Lower leg skin (tissue), 3 donors: ENCODE measurements around the gene DNAJB9.

Experiments
- POLR2A ChIP-seq, 2 donors: fragments of 450-650 bp; IDR thresholded peaks; one replicate each; pipeline ENCODE4 v1.6.1; 2016 to 2017; ENCODE audit warnings: antibody characterized with exemption in 2 of 2, mild to moderate bottlenecking in 1 of 2, moderate library complexity in 1 of 2
- TF ChIP-seq, protein P1 (sequence below), 3 donors: fragments of 450-650 bp; IDR thresholded peaks; one replicate each; pipeline ENCODE4 v1.5.1; 2016; ENCODE audit warnings: antibody characterized with exemption in 3 of 3, mild to moderate bottlenecking in 3 of 3, moderate library complexity in 2 of 3

DNA sequence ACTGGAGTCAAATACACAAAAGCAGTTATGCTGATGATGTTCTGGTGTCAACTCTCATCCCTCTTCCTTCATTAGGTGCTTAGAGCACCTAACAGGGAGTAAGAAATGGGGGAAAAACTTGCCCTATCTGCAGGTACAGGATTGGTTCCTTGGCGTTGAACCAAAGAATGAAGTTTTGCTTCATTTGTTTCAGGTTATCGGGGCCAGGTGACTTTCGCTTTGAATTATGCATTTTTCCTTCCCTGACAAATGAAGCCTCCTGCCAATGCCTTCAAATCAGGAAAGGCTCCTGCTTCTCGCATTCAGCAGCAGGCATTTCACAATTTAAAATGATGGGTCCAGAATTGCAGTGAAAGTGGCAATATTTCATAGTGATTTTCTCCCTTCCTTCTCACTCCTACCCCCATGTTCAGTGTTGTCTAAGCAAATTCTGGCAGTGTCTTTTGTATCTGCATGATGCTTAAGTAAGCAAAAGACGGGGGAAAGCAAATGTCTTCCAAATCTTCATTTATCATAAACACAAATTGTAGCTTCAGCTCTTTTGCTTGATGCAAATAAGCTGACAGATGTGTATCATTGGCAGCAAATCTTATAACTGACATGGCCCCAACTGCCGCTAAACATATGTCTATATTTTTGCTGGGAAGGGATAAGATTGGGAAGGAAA, 29.4 kb downstream of the DNAJB9 start:
- no peak for TF ChIP-seq POLR2A (IDR thresholded peaks at IDR 0.05)
- TF ChIP-seq, protein P1, sequence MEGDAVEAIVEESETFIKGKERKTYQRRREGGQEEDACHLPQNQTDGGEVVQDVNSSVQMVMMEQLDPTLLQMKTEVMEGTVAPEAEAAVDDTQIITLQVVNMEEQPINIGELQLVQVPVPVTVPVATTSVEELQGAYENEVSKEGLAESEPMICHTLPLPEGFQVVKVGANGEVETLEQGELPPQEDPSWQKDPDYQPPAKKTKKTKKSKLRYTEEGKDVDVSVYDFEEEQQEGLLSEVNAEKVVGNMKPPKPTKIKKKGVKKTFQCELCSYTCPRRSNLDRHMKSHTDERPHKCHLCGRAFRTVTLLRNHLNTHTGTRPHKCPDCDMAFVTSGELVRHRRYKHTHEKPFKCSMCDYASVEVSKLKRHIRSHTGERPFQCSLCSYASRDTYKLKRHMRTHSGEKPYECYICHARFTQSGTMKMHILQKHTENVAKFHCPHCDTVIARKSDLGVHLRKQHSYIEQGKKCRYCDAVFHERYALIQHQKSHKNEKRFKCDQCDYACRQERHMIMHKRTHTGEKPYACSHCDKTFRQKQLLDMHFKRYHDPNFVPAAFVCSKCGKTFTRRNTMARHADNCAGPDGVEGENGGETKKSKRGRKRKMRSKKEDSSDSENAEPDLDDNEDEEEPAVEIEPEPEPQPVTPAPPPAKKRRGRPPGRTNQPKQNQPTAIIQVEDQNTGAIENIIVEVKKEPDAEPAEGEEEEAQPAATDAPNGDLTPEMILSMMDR (IDR thresholded peaks at IDR 0.05): no peak
